HG02938 (cell line): ENCODE data around the gene FOXD3.
"Not testable (repeated sequence)": the region's sequence is repeated elsewhere in the genome, so short reads cannot be mapped to it uniquely, and the experiment has no call there.

ENCODE experiments used
- ATAC-seq: cut with Tn5 transposase; IDR thresholded peaks from one replicate; pipeline ENCODE4 v1.9.1; 2021; ENCODE audit warnings: mild to moderate bottlenecking, moderate library complexity; ENCODE audit not compliant: unreplicated experiment

The FOXD3 gene

GRCh38 chr1:63356234-63356633 is 33.9 kb downstream of the FOXD3 start:
- ATAC-seq = not testable (repeated sequence)

GRCh38 chr1:63359561-63359960 is 37.2 kb downstream of the FOXD3 start:
- no peak for ATAC-seq

GRCh38 chr1:63362073-63362472 is 39.7 kb downstream of the FOXD3 start:
- ATAC-seq = no peak

GRCh38 chr1:63362578-63362977 is 40.2 kb downstream of the FOXD3 start:
- ATAC-seq = no peak

DNA sequence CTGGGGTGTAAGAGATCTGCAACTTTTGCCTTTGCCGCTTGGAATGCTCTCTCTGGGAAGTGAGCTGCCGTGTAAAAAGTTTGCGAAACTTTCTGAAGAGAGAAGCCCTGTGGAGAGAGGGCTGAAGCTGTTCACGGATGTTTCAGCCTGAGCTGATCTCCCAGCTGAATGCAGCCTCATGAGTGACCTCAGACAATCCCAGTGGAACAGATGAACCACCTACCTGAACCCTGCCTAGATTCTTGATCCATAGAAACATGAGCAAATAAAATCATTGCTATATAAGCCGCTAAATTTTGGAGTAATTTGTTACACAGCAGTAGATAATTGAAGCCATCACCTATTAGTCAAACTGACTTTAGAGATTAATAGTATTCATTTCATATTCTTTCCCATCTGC is 40.6 kb downstream of the FOXD3 start:
- no peak for ATAC-seq

GRCh38 chr1:63366908-63367214 is 44.5 kb downstream of the FOXD3 start:
- no peak for ATAC-seq

- peak; percentile 89 for ATAC-seq
These were observed 45.1 kb downstream of the FOXD3 start, which contains the start of gene ALG6 for GRCh38 chr1:63367215-63368103. Gene ALG6 (plus strand): TSS chr1:63367627. CDS start chr1:63370978, 3,351 bp downstream.

- ATAC-seq = peak; percentile 8
These were observed 45.8 kb downstream of the FOXD3 start for GRCh38 chr1:63368131-63368530.
